ENCODE results near the gene ADAMTS20. TPM values are rescaled to one million over a fixed set of nuclear protein-coding genes. Genes with fewer than 3 reads are reported as not detected.
A peak's percentile ranks its signal among the peaks of the same experiment; 100 is the strongest.

ADAMTS20 gene
- total and polyA plus RNA-seq, 2 experiments from 2014 or later: not detected

- no peaks in the 10 kb centered on the region for H3K36me3 ChIP-seq (ENCODE audit: low read depth)
- H3K27ac ChIP-seq: 0 out of 2 replicates have a peak overlapping the region, but pooled peaks have one; percentile 84
- peaks cover 49% of the 10 kb centered on the region for H3K4me1 ChIP-seq (ENCODE audit: insufficient read depth)
- no peak overlapping the region for H3K9ac ChIP-seq
- H3K27me3 ChIP-seq (replicated peaks; ENCODE audit: insufficient read depth): no peaks in the 10 kb centered on the region
- DNase-seq: no peak
- H3K9me3 ChIP-seq (ENCODE audit: low read depth): no peaks in the 10 kb centered on the region
- H4K20me1 ChIP-seq (ENCODE audit: insufficient read depth): no peaks in the 10 kb centered on the region
- 97% methylated on average over 3 of the region's 3 CpGs for WGBS, 2 experiments (ENCODE audit: low coverage in 1 of 2, low lambda C conversion rate in 2 of 2, missing lambda C conversion rate in 2 of 2)
- H3K4me3 ChIP-seq: no peak overlapping the region
- in situ Hi-C loops (cut with MboI): no loop called here
- no peak overlapping the region for H2AFZ ChIP-seq
- H3K4me2 ChIP-seq (ENCODE audit: unreplicated experiment): no peak overlapping the region
- TF ChIP-seq EZH2 (IDR thresholded peaks at IDR 0.05; ENCODE audit: insufficient read depth, poor library complexity, severe bottlenecking) (no peak), EZH2phosphoT487 (IDR thresholded peaks at IDR 0.05; ENCODE audit: insufficient read depth, low read depth) (no peak)
- H3K79me2 ChIP-seq (ENCODE audit: insufficient read depth): no peaks in the 10 kb centered on the region
- H3K9me2 ChIP-seq (ENCODE audit: insufficient read depth): no peaks in the 10 kb centered on the region
- H3F3A ChIP-seq (ENCODE audit: insufficient read depth): peaks cover 51% of the 10 kb centered on the region
Observed at GRCh38 chr12:43308776-43309175, 243.2 kb downstream of the ADAMTS20 start.

DNA sequence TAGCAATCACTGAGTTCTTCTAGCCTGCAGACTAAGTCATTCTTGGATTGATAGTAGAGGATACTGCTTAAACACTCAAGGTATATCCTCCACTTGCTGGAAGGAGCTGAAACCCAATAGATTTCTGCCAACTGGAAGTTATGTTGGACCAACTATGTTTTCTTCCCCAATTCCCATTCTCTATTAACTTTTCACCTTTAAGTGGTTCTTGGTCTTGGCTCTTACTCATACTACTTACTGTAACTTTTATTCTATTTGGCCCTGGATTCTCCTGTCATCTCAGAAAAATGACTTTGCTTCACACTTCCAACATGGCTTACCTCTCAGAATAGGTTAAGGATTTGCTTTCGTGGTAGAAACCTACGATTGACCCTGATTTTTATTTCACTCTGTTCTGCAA is 244.9 kb downstream of the ADAMTS20 start:
- Histone ChIP-seq H4K20me1 (ENCODE audit: insufficient read depth) (no peaks in the 10 kb centered on the region), H3K9ac (no peak overlapping the region), H3K27me3 (replicated peaks; ENCODE audit: insufficient read depth) (no peaks in the 10 kb centered on the region), H3K79me2 (ENCODE audit: insufficient read depth) (no peaks in the 10 kb centered on the region), H3K4me2 (ENCODE audit: unreplicated experiment) (no peak overlapping the region), H3K9me2 (ENCODE audit: insufficient read depth) (no peaks in the 10 kb centered on the region), H2AFZ (no peak overlapping the region), H3K36me3 (ENCODE audit: low read depth) (no peaks in the 10 kb centered on the region), H3K9me3 (ENCODE audit: low read depth) (no peaks in the 10 kb centered on the region), H3K4me3 (no peak overlapping the region), H3K27ac (peak overlapping the region; percentile 37; the same call in 1 of the 2 replicates), H3F3A (ENCODE audit: insufficient read depth) (peaks cover 51% of the 10 kb centered on the region), H3K4me1 (ENCODE audit: insufficient read depth) (peaks cover 49% of the 10 kb centered on the region)
- DNase-seq: no peak
- 95 to 98% methylated on average over 2 of the region's 2 CpGs for WGBS, 2 experiments (ENCODE audit: low coverage in 1 of 2, low lambda C conversion rate in 2 of 2, missing lambda C conversion rate in 2 of 2)
- no peak for TF ChIP-seq EZH2phosphoT487 (IDR thresholded peaks at IDR 0.05; ENCODE audit: insufficient read depth, low read depth)
- no peak for TF ChIP-seq EZH2 (IDR thresholded peaks at IDR 0.05; ENCODE audit: insufficient read depth, poor library complexity, severe bottlenecking)
- in situ Hi-C loops (cut with MboI): no loop called here

DNA sequence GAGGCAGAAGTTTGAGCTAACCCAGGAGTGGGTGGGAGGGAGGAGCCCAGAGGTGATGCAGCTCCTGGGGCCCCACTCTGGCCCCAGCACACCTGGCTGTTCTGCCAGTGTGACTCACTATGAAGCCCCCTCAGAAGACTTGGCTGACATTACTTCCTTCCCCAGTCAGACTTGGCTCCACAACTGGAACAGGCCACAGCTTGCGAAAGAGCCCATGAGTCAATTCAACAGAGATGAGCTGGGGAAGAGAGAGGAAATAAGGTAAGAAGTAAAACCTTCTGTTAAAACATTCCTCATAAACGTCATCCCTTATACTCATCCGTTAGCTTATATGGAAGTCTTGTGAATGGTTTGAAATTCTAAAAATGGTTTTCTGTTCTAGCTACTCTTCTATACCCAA is 245.9 kb downstream of the ADAMTS20 start:
- Histone ChIP-seq H3K4me2 (ENCODE audit: unreplicated experiment) (peak overlapping the region; percentile 66), H3K27ac (peak overlapping the region; percentile 65)

GRCh38 chr12:43305065-43305464 is 246.9 kb downstream of the ADAMTS20 start:
- Histone ChIP-seq H3K79me2 (ENCODE audit: insufficient read depth) (no peaks in the 10 kb centered on the region), H3K9me2 (ENCODE audit: insufficient read depth) (no peaks in the 10 kb centered on the region), H2AFZ (no peak overlapping the region), H4K20me1 (ENCODE audit: insufficient read depth) (no peaks in the 10 kb centered on the region), H3K4me2 (ENCODE audit: unreplicated experiment) (no peak overlapping the region), H3F3A (ENCODE audit: insufficient read depth) (peaks cover 37% of the 10 kb centered on the region), H3K27ac (no peak overlapping the region), H3K4me1 (ENCODE audit: insufficient read depth) (peaks cover 31% of the 10 kb centered on the region), H3K36me3 (ENCODE audit: low read depth) (no peaks in the 10 kb centered on the region), H3K9ac (no peak overlapping the region), H3K4me3 (no peak overlapping the region), H3K9me3 (ENCODE audit: low read depth) (no peaks in the 10 kb centered on the region), H3K27me3 (replicated peaks; ENCODE audit: insufficient read depth) (no peaks in the 10 kb centered on the region)
- 74% methylated on average over 2 of the region's 2 CpGs; no CpG with 5 or more reads in 1 of the 2 experiments for WGBS, 2 experiments (ENCODE audit: low coverage in 1 of 2, low lambda C conversion rate in 2 of 2, missing lambda C conversion rate in 2 of 2)
- no peak for DNase-seq
- TF ChIP-seq EZH2phosphoT487 (IDR thresholded peaks at IDR 0.05; ENCODE audit: insufficient read depth, low read depth): no peak
- no peak for TF ChIP-seq EZH2 (IDR thresholded peaks at IDR 0.05; ENCODE audit: insufficient read depth, poor library complexity, severe bottlenecking)
- in situ Hi-C loops (cut with MboI): no loop called here

More for the DNA sequence above, 245.9 kb downstream of the ADAMTS20 start:
- Histone ChIP-seq H3K4me1 (ENCODE audit: insufficient read depth) (peaks cover 40% of the 10 kb centered on the region), H3K4me3 (no peak overlapping the region), H3K9me3 (ENCODE audit: low read depth) (no peaks in the 10 kb centered on the region), H3K36me3 (ENCODE audit: low read depth) (no peaks in the 10 kb centered on the region), H3K79me2 (ENCODE audit: insufficient read depth) (no peaks in the 10 kb centered on the region), H3K27me3 (replicated peaks; ENCODE audit: insufficient read depth) (no peaks in the 10 kb centered on the region), H3K9ac (no peak overlapping the region), H3F3A (ENCODE audit: insufficient read depth) (peaks cover 47% of the 10 kb centered on the region), H3K9me2 (ENCODE audit: insufficient read depth) (no peaks in the 10 kb centered on the region), H4K20me1 (ENCODE audit: insufficient read depth) (no peaks in the 10 kb centered on the region), H2AFZ (no peak overlapping the region)
- peak; percentile 96 for DNase-seq
- no peak for TF ChIP-seq EZH2 (IDR thresholded peaks at IDR 0.05; ENCODE audit: insufficient read depth, poor library complexity, severe bottlenecking)
- TF ChIP-seq EZH2phosphoT487 (IDR thresholded peaks at IDR 0.05; ENCODE audit: insufficient read depth, low read depth): no peak
- WGBS, 2 experiments (ENCODE audit: low coverage in 1 of 2, low lambda C conversion rate in 2 of 2, missing lambda C conversion rate in 2 of 2): 0 to 3% methylated on average over 3 of the region's 3 CpGs
- in situ Hi-C loops (cut with MboI): no loop called here

Other genes with a start within 250 kb of the ADAMTS20 start
- gene PUS7L, start 206.6 kb upstream of the ADAMTS20 start, total RNA-seq (2014; rRNA removed; shearing (Covaris generic)): 15.0 and 20.6 TPM in 2 replicates
- 23.1 and 23.3 TPM in 2 replicates for gene PUS7L, start 206.6 kb upstream of the ADAMTS20 start, polyA plus RNA-seq (2016; fragmentation: Nextera tagmentation; extraction: Ambion mirVana)
- 17.6 and 24.0 TPM in 2 replicates for gene IRAK4, start 206.7 kb upstream of the ADAMTS20 start, total RNA-seq (2014; rRNA removed; shearing (Covaris generic))
- gene IRAK4, start 206.7 kb upstream of the ADAMTS20 start, polyA plus RNA-seq (2016; fragmentation: Nextera tagmentation; extraction: Ambion mirVana): 11.5 and 12.0 TPM in 2 replicates

Data from GM23248 (cell line).